Fibroblast of lung (primary cell): ENCODE measurements around the gene MAP4K5.

Source experiments
- EZH2 ChIP-seq: IDR thresholded peaks from 2 replicates; pipeline ENCODE4 v1.5.1; 2012; ENCODE audit warnings: low read length, control low read depth, mild to moderate bottlenecking; ENCODE audit errors: missing control alignments
- TF ChIP-seq, protein P1 (sequence below), 2 donors: IDR thresholded peaks in 1 of 2; conservative IDR thresholded peaks in 1 of 2; 1 replicate in 1 of 2; 2 replicates in 1 of 2; pipeline ENCODE4 v1.5.1; 2011 to 2012; ENCODE audit warnings: low read length in 2 of 2, control low read depth in 1 of 2, inconsistent platforms in 1 of 2, low read depth in 1 of 2, mild to moderate bottlenecking in 1 of 2

- TF ChIP-seq, protein P1, sequence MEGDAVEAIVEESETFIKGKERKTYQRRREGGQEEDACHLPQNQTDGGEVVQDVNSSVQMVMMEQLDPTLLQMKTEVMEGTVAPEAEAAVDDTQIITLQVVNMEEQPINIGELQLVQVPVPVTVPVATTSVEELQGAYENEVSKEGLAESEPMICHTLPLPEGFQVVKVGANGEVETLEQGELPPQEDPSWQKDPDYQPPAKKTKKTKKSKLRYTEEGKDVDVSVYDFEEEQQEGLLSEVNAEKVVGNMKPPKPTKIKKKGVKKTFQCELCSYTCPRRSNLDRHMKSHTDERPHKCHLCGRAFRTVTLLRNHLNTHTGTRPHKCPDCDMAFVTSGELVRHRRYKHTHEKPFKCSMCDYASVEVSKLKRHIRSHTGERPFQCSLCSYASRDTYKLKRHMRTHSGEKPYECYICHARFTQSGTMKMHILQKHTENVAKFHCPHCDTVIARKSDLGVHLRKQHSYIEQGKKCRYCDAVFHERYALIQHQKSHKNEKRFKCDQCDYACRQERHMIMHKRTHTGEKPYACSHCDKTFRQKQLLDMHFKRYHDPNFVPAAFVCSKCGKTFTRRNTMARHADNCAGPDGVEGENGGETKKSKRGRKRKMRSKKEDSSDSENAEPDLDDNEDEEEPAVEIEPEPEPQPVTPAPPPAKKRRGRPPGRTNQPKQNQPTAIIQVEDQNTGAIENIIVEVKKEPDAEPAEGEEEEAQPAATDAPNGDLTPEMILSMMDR (conservative IDR thresholded peaks at IDR 0.05 in 1 of 2, IDR thresholded peaks at IDR 0.05 in 1 of 2; ENCODE audit: low read depth in 1 of 2, low read length in 2 of 2), result no peak
- no peak for TF ChIP-seq EZH2
Measured at GRCh38 chr14:50516091-50516490, 16.3 kb downstream of the MAP4K5 start.
